ENCODE results near the gene TULP1. TPM values are rescaled to one million over a fixed set of nuclear protein-coding genes. Genes with fewer than 3 reads are reported as not detected.
A peak's percentile ranks its signal among the peaks of the same experiment; 100 is the strongest.

The TULP1 gene
- polyA plus RNA-seq, 1 donor = 1.2 TPM

DNA sequence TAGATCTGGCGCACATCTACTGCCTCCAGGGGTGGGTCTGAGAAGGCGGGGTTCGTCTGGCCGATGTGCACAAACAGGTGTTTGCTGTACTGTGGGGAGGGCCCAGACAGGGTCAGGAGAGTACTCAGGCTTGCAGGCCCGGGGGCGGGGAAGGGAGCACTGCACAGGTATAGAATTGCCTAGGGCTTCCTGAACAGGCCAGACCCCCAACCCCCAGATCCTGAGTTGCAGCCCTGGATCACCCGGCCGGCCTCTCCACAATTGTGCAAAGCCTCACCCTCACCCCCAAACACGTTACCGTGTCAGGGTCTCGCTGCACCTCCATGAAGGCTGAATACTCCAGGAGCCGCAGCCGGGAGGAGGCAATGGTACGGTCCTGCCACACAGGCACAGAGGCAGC lies 36.7 kb downstream of the TULP1 start:
- WGBS (ENCODE audit: insufficient coverage, low lambda C conversion rate) = no CpG with 5 or more reads among the region's 14 CpGs
- Histone ChIP-seq H3K27me3 (ENCODE audit: control insufficient read depth, insufficient read depth, low read length) (no peaks in the 10 kb centered on the region), H3K27ac (ENCODE audit: low read length) (no peak overlapping the region), H3K9me3 (ENCODE audit: control insufficient read depth, low read depth, low read length) (no peaks in the 10 kb centered on the region), H3K4me1 (ENCODE audit: control insufficient read depth, insufficient read depth, low read length) (peaks cover 3% of the 10 kb centered on the region), H3K4me3 (ENCODE audit: low read length) (no peak overlapping the region), H3K36me3 (ENCODE audit: control insufficient read depth, insufficient read depth, low read length) (peaks cover 82% of the 10 kb centered on the region)
- no peak for DNase-seq

DNA sequence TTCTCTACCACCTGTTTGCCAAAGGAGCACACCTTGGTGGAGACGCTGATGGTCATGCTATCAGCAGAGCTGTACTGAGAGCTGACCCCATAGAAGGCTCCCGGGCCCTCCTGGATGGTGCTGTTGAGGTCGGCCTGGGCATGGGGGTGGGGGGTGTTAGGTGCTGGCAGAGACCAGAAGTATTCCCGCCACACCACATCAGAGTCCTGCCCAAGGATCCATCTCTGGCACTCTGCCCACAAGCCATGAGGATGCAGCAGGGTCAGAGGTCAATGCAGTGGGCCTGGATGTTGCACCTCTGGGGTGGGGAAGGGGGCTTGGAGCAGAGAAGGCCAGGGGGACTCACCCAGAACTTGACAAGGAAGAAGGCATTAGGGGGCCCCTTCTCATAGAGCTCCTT lies 37.1 kb downstream of the TULP1 start:
- no CpG with 5 or more reads among the region's 4 CpGs for WGBS (ENCODE audit: insufficient coverage, low lambda C conversion rate)
- peaks cover 8% of the 10 kb centered on the region for H3K4me1 ChIP-seq (ENCODE audit: control insufficient read depth, insufficient read depth, low read length)
- peaks cover 83% of the 10 kb centered on the region for H3K36me3 ChIP-seq (ENCODE audit: control insufficient read depth, insufficient read depth, low read length)
- H3K27ac ChIP-seq (ENCODE audit: low read length) = no peak overlapping the region
- H3K4me3 ChIP-seq (ENCODE audit: low read length) = no peak overlapping the region
- H3K27me3 ChIP-seq (ENCODE audit: control insufficient read depth, insufficient read depth, low read length) = no peaks in the 10 kb centered on the region
- no peaks in the 10 kb centered on the region for H3K9me3 ChIP-seq (ENCODE audit: control insufficient read depth, low read depth, low read length)
- DNase-seq = no peak

DNA sequence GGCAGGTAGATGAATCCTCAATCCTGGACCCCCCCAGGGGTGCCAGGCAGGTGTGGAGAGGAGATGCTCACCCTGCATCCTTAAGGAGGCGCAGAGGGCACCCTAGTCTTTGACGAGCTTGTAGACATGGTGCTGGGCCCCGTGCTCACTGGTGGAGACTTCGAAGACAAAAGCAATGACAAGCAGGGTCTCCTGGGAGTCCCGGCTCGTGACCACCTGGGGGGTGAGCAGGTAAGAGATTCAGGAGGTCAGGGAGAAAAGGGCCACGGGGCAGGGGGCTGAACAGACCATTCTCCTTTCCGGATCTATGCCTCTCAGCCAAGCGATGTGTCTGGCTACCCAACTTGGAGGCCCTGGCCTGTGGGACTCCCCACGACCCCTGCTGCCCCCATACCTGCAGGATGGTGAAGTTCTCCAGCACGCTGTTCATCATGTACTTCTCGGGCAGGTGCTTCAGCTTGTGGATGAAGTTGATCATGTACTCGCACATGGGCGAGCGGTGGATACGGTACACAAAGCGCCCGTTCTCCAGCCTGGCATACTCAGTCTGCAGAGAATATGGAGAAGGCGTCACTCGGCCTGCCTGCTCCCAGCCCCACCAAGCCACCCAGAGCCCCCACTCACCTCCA lies 37.6 kb downstream of the TULP1 start:
- H3K36me3 ChIP-seq (ENCODE audit: control insufficient read depth, insufficient read depth, low read length) = peaks cover 83% of the 10 kb centered on the region
- H3K9me3 ChIP-seq (ENCODE audit: control insufficient read depth, low read depth, low read length) = no peaks in the 10 kb centered on the region
- H3K27me3 ChIP-seq (ENCODE audit: control insufficient read depth, insufficient read depth, low read length) = no peaks in the 10 kb centered on the region
- no peak overlapping the region for H3K27ac ChIP-seq (ENCODE audit: low read length)
- no peak overlapping the region for H3K4me3 ChIP-seq (ENCODE audit: low read length)
- no peak for DNase-seq
- no CpG with 5 or more reads among the region's 20 CpGs for WGBS (ENCODE audit: insufficient coverage, low lambda C conversion rate)
- H3K4me1 ChIP-seq (ENCODE audit: control insufficient read depth, insufficient read depth, low read length) = peaks cover 12% of the 10 kb centered on the region

DNA sequence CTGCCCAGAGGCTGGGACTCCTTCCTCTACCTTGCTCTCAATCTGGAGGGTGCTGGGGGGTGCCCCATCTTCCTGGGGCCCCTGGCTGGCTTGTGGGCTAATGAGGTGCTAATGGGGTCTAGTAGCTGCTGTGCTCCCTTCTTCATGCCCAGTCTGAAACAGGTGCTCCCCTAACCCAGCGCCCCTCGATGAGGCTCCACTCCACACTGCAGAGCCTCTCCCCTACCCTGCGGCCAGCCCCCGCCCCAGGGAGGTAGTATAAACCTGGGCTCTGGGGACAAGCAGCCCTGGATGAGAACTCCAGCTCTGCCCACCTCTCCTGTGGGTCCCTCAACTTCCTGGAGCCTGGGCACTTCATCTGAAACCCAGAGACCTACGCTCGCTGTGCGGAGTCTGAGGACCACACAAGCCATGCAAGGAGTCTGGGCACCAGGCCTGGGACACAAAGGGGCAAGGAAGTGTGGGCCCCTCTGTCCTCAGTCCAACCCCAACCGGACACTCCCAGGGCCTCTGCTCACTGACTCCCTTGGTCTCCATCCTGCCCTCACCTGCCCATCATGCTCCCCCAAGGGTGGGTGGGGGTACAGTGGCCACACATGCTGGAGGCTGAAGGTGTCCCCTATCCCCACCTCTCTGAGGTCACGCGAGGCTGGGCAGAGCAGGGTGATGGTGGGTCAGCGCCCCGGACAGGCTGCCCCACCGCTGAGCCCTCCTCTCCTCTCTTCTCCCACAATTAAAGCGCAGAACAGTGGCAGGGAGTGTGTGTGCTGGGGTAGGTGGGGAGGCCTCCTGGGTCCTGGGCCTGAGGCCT lies 38.4 kb downstream of the TULP1 start:
- H3K27me3 ChIP-seq (ENCODE audit: control insufficient read depth, insufficient read depth, low read length) = no peaks in the 10 kb centered on the region
- H3K27ac ChIP-seq (ENCODE audit: low read length) = no peak overlapping the region
- H3K9me3 ChIP-seq (ENCODE audit: control insufficient read depth, low read depth, low read length) = no peaks in the 10 kb centered on the region
- WGBS (ENCODE audit: insufficient coverage, low lambda C conversion rate) = no CpG with 5 or more reads among the region's 14 CpGs
- DNase-seq = no peak
- peaks cover 16% of the 10 kb centered on the region for H3K4me1 ChIP-seq (ENCODE audit: control insufficient read depth, insufficient read depth, low read length)
- H3K36me3 ChIP-seq (ENCODE audit: control insufficient read depth, insufficient read depth, low read length) = peaks cover 83% of the 10 kb centered on the region
- no peak overlapping the region for H3K4me3 ChIP-seq (ENCODE audit: low read length)

DNA sequence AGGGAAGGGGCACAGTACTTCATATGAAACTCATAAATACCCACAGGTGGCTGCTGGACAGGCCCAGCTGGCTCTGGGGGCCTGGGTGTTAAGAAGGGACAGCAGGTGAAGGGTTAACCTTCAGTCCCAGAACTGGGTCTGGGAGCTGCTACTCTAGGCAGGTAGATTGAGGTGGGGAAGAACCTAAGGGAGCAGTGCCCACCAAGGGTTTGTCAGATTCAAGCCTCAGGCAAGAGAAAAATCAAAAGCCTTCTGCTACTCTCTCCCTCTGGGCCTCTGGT lies 38.9 kb downstream of the TULP1 start:
- Histone ChIP-seq H3K4me1 (ENCODE audit: control insufficient read depth, insufficient read depth, low read length) (peaks cover 16% of the 10 kb centered on the region), H3K9me3 (ENCODE audit: control insufficient read depth, low read depth, low read length) (no peaks in the 10 kb centered on the region), H3K4me3 (ENCODE audit: low read length) (no peak overlapping the region), H3K36me3 (ENCODE audit: control insufficient read depth, insufficient read depth, low read length) (peaks cover 86% of the 10 kb centered on the region), H3K27ac (ENCODE audit: low read length) (no peak overlapping the region), H3K27me3 (ENCODE audit: control insufficient read depth, insufficient read depth, low read length) (no peaks in the 10 kb centered on the region)
- no peak for DNase-seq

DNA sequence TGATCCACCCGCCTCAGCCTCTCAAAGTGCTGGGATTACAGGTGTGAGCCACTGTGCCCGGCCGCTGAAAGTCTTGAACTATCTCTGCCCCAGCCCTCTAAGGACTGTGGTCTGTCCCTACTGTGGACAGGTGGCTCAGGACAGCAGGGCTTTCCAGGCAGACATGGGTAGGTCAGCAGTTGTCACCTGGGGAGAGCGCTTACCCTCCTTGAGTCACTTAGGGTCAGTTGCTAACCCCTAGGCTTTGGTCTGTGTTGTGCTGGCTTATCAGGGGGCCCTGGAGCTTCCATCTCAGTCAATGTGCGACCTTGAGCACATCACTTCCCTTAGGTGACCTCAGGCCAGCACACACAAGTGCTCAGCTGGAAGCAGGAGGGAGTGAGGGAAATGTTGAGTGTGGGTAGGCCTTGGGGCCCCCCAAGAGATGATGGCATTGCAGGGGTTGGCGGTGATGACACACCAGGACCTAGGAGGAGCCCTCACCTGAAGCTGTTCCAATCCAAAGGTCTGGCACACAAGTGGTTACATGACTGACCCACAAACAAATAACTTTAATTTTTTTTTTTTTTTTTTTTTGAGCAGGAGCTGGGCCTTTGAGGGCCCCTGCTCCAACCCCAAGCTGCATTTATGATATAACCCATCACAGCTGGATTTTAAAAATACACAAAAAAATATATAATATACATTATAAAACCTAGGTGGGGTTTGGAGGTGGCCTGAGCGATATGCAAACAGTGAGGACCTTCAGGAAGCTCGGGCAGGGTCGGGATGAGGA lies 39.4 kb downstream of the TULP1 start:
- no peak for DNase-seq
- no peak overlapping the region for H3K27ac ChIP-seq (ENCODE audit: low read length)

DNA sequence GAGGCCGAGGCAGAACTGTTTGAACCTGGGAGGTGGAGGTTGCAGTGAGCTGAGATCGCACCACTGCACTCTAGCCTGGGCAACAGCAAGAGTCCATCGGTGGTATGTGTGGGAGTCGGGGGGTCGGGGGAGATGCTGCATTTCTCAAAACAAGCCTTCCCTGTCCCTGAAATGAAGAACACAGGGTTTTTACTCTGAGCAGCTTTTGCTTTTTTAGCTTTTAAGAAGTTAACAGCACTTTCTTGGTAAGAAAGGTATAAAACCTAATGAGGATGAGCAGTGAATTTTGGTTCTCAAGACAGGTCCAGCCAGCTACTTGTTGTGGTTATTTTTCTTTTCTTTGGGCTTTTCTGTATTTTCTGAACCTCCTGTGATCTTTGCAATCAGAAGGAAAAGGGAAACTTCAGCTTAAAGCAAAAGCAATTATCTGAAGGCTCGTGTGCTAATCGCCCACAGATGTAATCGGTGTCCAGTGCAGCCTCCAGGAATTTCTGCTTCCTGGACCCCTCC lies 40.8 kb downstream of the TULP1 start:
- peaks cover 71% of the 10 kb centered on the region for H3K36me3 ChIP-seq (ENCODE audit: control insufficient read depth, insufficient read depth, low read length)
- no peak overlapping the region for H3K27ac ChIP-seq (ENCODE audit: low read length)
- no peak overlapping the region for H3K4me3 ChIP-seq (ENCODE audit: low read length)
- H3K27me3 ChIP-seq (ENCODE audit: control insufficient read depth, insufficient read depth, low read length) = no peaks in the 10 kb centered on the region
- WGBS (ENCODE audit: insufficient coverage, low lambda C conversion rate) = no CpG with 5 or more reads among the region's 8 CpGs
- peaks cover 3% of the 10 kb centered on the region for H3K9me3 ChIP-seq (ENCODE audit: control insufficient read depth, low read depth, low read length)
- peaks cover 20% of the 10 kb centered on the region for H3K4me1 ChIP-seq (ENCODE audit: control insufficient read depth, insufficient read depth, low read length)
- no peak for DNase-seq

More for the DNA sequence above, 39.4 kb downstream of the TULP1 start:
- H3K4me1 ChIP-seq (ENCODE audit: control insufficient read depth, insufficient read depth, low read length) = peaks cover 16% of the 10 kb centered on the region
- no peaks in the 10 kb centered on the region for H3K27me3 ChIP-seq (ENCODE audit: control insufficient read depth, insufficient read depth, low read length)
- H3K36me3 ChIP-seq (ENCODE audit: control insufficient read depth, insufficient read depth, low read length) = peaks cover 81% of the 10 kb centered on the region
- WGBS (ENCODE audit: insufficient coverage, low lambda C conversion rate) = no CpG with 5 or more reads among the region's 9 CpGs
- H3K4me3 ChIP-seq (ENCODE audit: low read length) = no peak overlapping the region
- H3K9me3 ChIP-seq (ENCODE audit: control insufficient read depth, low read depth, low read length) = peaks cover 2% of the 10 kb centered on the region

DNA sequence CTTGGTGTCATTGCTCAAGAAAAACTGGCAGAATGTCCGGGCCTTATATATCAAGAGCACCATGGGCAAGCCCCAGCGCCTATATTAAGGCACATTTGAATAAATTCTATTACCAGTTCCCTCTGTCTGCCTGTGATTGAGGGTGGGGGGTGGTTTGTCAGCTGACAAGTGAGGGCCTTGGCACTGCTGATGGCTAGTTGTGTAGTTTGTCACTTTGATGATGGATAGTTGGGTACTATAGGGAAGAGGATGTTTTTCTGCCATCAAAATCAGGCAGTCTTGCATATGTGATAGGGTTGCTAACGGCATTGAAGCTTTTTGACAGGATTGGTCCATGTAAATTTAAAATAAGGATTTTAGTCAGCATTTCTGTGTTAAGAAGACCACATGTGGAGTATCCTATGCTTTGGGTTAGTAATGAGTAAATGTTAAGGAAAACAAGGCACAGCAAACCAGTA lies 42.0 kb downstream of the TULP1 start:
- peaks cover 3% of the 10 kb centered on the region for H3K9me3 ChIP-seq (ENCODE audit: control insufficient read depth, low read depth, low read length)
- no peak for DNase-seq
- H3K4me1 ChIP-seq (ENCODE audit: control insufficient read depth, insufficient read depth, low read length) = peaks cover 20% of the 10 kb centered on the region
- H3K36me3 ChIP-seq (ENCODE audit: control insufficient read depth, insufficient read depth, low read length) = peaks cover 73% of the 10 kb centered on the region
- peak overlapping the region; percentile 18 for H3K27ac ChIP-seq (ENCODE audit: low read length)
- H3K27me3 ChIP-seq (ENCODE audit: control insufficient read depth, insufficient read depth, low read length) = no peaks in the 10 kb centered on the region
- WGBS (ENCODE audit: insufficient coverage, low lambda C conversion rate) = no CpG with 5 or more reads among the region's 3 CpGs
- no peak overlapping the region for H3K4me3 ChIP-seq (ENCODE audit: low read length)

DNA sequence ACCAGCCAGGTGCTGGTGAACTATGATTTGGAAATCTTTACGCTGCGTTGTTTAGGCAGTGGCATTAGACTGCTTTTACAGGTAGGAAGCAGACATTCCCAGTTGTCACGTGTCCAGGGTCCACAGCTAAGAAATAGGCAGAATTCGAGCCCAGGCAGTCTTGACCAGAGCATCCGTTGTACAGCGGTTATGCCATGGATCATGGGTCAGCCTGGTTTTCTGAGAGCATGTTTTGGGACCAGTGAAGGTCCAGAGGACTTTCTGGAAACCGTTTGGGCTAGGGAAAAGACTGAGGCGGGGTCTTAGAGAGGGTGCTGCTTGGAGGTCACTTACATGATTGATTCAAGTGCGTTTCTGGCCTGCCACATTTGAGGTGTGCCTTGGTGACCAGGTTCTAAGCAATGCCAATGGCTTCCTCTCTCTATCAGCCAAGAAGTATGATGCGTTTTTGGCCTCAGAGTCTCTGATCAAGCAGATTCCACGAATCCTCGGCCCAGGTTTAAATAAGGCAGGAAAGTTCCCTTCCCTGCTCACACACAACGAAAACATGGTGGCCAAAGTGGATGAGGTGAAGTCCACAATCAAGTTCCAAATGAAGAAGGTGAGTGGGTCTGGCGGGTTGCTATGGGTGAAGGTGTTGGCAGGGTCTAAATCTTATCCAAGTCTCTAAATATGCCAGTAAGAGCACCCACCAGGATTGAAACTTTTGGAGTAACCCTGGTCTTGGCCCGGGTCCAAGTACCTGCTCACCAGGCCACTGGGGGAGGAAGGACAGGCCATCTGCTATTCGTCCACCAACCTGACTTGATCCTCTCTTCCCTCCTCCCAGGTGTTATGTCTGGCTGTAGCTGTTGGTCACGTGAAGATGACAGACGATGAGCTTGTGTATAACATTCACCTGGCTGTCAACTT lies 42.7 kb downstream of the TULP1 start:
- Histone ChIP-seq H3K4me3 (ENCODE audit: low read length) (peak overlapping the region; percentile 92), H3K36me3 (ENCODE audit: control insufficient read depth, insufficient read depth, low read length) (peaks cover 69% of the 10 kb centered on the region), H3K27me3 (ENCODE audit: control insufficient read depth, insufficient read depth, low read length) (no peaks in the 10 kb centered on the region), H3K27ac (ENCODE audit: low read length) (peak overlapping the region; percentile 77), H3K4me1 (ENCODE audit: control insufficient read depth, insufficient read depth, low read length) (peaks cover 20% of the 10 kb centered on the region), H3K9me3 (ENCODE audit: control insufficient read depth, low read depth, low read length) (peaks cover 3% of the 10 kb centered on the region)
- WGBS (ENCODE audit: insufficient coverage, low lambda C conversion rate) = no CpG with 5 or more reads among the region's 18 CpGs
- peak in 1 of 2 donors; percentile 48 for DNase-seq
